Measurements from ENCODE around the gene WDR18.
"Not testable (repeated sequence)": the region's sequence is repeated elsewhere in the genome, so short reads cannot be mapped to it uniquely, and the experiment has no call there.

WDR18 gene

GRCh38 chr19:950352-951066, 33.6 kb upstream of the WDR18 start:
- DNase-seq = no peak

- DNase-seq = no peak
Observed at GRCh38 chr19:952049-952679, 32.0 kb upstream of the WDR18 start.

GRCh38 chr19:952680-953444, 31.3 kb upstream of the WDR18 start:
- no peak for DNase-seq

DNA sequence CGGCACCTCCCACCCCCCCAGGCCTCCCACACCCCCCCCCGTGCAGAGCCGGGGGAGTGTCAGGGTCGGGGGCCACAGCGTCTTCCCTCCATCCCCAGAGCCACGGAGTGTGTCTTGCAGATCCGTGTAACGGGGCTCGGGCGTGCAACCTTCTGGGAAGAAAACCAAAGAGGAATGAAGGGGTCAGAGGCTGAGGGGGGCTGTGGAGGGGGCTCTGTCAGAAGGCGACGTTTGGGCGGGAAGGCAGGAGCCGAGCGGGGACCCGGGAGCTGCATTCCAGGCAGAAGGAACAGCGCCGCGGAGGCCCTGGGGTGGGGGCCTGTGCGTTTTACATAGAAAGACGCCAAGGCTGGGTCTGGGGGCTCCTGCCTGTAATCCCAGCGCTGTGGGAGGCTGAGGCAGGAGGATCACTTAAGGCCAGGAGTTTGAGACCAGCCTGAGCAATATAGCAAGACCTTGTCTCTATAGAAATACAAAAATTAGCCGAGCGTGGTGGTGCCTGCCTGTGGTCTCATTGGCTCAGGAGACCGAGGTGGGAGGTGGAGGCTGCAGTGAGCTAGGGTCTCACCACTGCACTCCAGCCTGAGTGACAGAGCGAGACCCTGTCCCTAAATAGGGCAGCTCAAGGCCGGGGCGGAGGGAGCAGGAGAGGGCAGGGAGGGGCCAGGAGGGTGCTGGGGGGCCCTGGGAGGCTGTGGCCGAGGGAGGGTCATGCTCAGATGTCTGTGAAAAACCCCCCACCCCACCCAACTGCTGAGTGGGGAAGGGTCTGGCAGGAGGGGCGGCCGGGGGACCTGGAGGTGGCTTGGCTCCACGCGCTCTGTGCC, 30.5 kb upstream of the WDR18 start:
- no peak for DNase-seq

DNA sequence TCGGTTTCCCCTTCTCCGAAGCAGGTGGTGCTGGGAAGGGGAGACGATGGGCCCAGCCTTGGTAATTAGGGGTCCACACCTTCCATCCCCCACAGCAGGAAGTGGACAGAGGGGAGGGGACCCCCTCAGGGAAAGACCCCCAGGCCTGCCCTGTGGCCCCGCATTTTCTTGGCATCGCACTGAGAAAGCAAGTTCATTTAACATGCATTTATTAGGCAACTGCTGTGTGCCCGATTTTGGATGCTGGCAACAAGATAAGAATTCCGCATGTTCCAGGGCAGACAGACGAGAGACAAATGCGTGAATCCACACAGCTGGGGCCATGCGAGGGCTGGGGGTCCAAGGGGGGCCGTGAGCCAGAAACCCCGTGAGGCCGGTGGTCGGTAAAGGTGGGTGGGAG, 29.9 kb upstream of the WDR18 start:
- no peak for DNase-seq

DNA sequence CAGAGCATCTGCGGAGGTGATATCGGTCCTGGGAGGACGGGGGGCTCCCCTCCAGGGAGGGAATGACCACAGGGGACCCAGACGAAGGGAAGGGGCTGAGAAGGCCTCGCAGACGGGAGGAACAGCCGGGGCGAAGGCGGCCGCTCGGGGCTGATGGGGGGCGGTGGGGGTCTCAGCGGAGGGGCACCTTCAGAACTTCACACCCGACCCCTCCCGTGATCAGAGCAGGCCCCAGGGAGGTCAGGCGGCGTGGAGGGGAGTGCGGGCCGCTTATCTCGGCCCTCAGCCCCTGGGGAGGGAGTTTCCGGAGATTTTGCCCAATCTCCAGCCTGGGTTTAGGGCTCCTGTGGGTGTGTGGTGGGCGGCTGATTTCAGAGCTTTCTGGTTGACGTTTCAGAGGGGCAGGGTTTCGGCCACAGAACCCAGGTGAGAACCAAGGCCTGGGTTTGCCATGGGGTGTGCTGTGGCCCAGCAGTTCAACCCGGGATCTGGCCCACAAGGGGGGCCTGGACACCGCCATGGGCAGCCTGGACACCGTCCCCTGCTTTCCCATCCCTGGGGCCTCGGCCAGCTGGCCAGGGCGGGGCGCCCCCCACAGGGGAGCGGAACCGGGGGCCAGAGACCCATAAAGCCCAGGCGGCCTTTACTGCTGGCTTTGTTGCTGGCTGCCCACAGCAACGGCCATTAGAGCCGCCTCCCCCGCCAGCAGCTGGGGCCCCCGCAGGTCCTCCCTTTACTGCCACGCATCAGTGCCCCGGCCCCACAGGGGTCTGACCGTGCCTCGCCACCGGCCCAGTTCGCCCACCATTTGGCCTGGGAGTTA, 29.3 kb upstream of the WDR18 start:
- no peak for DNase-seq

GRCh38 chr19:955803-956765, 28.1 kb upstream of the WDR18 start:
- no peak for DNase-seq

DNA sequence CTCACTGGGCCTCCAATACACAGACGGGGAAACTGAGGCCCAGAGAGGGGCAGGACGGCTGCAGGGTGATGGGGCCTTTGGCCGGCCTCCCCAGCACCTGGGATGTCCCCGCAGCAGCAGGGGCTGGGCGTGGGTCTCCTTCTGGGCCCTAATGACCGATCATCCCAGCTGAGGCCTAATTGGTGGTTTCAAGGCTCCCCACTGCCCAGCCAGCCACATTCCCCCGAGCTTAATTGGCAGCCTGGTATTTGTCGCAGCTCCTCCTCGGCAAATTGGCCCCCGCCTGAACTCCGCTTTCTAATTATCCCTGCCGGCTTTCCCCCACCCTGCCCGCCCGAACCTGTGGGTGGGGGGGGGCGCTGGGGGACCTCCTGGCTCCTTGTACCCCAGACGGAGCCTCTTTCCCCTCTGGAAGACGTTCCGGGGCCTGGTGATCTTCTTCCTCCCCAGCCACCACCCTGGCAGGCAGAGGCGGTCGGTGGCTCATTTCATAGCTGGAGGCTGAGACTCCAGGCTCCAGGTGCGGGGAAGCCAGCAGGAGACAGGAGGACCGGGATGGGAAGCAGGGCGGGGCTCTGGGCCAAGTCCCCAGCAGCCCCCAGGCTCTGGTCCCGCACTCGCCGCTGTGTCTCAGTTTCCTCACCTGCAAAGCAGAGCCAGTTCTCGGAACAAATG, 27.2 kb upstream of the WDR18 start:
- DNase-seq = no peak

DNA sequence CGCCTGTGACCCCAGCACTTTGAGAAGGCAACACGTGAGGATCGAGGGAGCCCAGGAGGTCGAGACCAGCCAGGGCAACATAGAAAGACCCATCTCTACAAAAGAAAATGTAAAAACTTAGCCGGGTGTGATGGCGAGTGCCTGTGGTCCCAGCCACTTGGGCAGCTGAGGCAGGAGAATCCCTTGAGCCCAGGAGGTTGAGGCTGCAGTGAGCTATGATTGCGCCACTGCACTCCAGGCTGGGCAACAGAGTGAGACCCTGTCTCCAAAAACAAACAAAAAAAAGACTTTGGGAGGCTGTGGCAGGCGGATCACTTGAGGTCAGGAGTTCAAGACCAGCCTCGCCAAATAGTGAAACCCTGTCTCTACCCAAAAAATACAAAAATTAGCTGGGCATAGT, 26.6 kb upstream of the WDR18 start:
- DNase-seq = not testable (repeated sequence)

DNA sequence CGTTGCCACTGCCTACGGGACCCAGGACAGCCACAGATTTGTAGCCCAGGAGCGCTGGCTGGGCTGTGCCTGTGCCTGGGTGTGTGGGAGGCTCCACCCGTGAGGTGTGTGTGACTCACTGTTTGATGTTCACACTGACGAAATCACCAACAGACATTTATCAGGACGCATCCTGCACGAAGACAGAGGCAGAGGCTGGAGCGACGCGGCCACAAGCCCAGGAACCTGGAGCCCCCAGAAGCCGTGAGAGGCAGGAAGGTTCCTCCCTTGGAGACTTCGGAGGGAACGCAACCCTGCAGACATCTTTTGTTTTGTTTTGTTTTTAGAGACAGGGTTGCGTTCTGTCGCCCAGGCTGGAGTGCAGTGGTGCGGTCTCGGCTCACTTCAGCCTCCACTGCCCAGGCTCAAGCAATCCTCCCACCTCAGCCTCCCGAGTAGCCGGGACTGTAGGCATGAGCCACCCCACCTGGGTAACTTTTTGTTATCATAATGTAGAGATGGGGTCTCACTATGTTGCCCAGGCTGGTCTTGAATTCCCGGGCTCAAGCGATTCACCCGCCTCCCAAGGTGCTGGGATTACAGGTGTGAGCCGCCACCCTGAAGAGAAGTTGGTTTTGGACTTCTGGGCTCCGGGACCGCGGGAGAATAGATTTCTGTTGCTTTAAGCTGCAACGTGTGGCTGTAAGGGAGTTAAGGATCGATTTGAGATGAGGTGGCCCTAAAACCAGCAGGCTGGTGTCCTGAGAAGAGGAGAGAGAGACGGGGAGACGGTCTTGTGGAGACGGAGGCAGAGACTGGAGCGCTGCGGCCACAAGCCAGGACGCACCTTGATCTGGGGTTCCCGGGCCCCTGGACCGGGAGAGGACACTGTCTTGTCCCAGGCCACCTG, 24.9 kb upstream of the WDR18 start:
- no peak for DNase-seq

- no peak for DNase-seq
Observed at GRCh38 chr19:960020-960419, 24.1 kb upstream of the WDR18 start.

- no peak for DNase-seq
Observed at GRCh38 chr19:960601-960938, 23.6 kb upstream of the WDR18 start.

GRCh38 chr19:961866-962620, 22.1 kb upstream of the WDR18 start:
- DNase-seq = no peak

DNA sequence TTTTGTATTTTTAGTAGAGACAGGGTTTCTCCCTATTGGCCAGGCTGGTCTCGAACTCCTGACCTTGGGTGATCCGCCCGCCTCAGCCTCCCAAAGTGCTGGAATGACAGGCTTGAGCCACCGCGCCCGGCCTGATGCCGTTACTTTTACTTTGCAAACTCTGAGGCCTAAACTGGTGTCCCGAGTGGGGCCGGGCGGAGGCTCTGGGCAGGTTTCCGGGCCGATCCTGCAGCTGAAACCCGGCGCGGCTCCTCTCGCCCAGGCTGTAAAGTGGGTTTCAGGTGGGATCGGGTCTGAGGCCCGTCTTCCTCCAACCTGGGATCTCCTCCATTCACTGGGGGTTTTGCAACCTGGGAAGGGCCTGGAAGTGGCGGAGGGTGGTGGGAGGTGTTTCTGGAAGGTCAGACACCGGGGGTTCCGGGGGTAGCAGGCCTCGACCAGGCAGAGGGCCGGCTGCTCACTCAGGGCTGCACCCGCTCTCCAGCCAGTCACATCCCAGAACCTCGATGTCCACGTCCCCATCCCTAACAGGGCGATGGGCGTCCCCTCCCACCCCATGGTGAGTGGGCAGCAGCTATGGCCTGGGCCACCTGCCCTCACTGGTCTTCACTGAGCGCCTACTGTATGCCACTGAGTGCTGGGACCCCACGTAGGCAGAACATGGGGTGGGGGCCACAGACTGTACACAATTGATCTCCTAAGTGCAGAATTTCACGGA, 21.3 kb upstream of the WDR18 start:
- no peak for DNase-seq

DNA sequence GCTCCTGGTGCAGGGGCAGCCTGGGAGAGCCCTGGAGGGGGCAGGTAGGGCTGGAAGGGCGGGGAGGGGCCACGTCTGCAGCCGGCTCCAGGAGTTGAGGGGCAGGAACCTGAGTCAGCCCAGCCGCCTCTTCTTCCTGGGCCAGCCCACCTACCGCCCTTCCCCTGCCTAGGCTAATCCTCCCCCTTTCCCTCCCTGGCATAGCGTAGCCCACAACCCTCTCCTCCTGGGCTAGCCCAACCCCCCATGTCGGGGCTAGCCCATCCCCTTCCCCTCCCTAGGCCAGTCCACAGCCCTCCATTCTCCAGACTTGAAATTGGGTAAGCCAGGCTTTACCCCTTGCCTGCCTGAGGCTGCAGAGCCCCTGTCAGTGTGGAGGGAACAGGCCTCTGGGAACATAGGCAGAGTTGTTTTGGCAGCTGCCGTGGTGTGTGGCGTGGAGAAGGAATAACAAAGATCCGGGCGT, 20.6 kb upstream of the WDR18 start:
- no peak for DNase-seq

DNA sequence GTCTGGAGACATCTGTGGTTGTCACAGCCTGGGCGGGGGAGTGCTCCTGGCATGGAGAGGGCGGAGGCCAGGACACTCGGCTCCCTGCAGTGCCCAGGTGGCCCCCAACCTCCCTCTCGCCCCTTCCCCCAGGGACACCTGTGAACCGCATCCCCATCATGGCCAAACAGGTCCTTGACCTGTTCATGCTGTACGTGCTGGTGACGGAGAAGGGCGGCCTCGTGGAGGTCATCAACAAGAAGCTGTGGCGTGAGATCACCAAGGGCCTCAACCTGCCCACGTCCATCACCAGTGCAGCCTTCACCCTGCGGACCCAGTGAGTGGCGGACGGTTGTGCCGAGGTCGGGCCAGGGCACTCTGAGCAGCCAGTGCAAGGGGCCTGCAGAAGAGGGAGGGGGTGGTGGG, 20.0 kb upstream of the WDR18 start:
- no peak for DNase-seq

- DNase-seq = no peak
Observed at GRCh38 chr19:964761-965694, 19.1 kb upstream of the WDR18 start.

Measured in NCI-H2029 (cell line).